Ureter (tissue), 1 donor: ENCODE results near the gene NRDE2. TPM values are rescaled to one million over a fixed set of nuclear protein-coding genes. Genes with fewer than 3 reads are reported as not detected.

Source experiments
- DNase-seq: peaks from one replicate; pipeline ENCODE4 v3.0.0-alpha.2; 2020; ENCODE audit warnings: low spot score
- total RNA-seq: library from RNA; stranded (reverse); gene quantifications from one replicate; pipeline ENCODE4 v1.2.4, GENCODE V29; 2023
- donor health status: DM: yes; HTN: yes; CAD: no.

Gene NRDE2
- total RNA-seq, 1 donor from 2014 or later, result 38.0 TPM

- DNase-seq, result no peak
These were observed 32.3 kb downstream of the NRDE2 start for GRCh38 chr14:90299408-90299807.

DNA sequence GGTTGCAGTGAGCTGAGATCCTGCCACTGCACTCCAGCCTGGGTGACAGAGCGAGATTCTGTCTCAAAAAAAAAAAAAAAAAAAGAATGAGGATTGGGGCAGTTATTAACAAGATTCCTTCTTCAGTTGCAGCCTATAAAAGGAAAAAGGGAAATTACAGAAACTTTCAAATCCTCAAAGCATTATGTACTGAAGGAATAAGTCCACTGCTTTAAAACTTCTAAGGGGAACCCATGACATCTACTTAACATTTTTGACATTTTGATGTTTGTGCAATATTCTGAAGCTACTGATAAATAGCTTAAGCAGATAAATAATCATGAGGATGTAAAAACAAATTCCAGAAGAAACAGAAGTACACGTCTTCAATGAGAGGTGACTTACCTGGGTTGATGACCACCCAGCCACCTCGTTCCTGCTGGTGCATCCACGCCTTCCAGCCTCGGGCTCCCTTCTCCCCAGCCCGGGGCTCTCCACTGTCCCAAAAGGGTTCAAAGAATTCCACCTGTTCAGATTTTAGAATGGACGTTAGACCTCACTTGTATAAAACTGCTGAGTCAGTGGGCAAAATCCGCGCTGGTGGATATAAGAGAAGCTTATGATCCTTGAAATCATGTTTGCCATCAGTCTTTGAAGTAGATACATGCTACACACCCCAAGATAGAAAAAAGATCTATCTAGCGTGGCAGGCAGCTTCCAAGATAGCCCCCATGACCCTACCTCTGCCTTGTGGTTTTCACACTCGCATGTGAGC lies 33.7 kb downstream of the NRDE2 start:
- no peak for DNase-seq

DNA sequence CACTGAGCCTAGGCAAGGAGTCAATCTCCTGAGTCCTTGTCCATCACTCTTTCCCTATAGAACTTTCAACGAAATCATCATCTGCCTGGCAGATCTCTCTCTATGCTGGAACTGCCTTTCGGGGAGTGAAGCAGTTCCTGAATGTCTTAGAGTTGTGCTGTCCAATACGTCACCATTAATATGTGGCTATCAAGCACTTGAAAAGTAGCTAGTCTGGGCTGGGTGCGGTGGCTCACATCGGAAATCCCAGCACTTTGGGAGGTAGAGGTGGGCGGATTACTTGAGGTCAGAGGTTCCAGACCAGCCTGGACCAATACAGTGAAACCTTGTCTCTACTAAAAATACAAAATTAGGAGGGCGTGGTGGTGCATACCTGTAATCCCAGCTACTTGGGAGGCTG lies 35.1 kb downstream of the NRDE2 start:
- no peak for DNase-seq

GRCh38 chr14:90295870-90296516 lies 35.7 kb downstream of the NRDE2 start:
- DNase-seq, result no peak

GRCh38 chr14:90294872-90295271 lies 36.9 kb downstream of the NRDE2 start:
- no peak for DNase-seq

DNA sequence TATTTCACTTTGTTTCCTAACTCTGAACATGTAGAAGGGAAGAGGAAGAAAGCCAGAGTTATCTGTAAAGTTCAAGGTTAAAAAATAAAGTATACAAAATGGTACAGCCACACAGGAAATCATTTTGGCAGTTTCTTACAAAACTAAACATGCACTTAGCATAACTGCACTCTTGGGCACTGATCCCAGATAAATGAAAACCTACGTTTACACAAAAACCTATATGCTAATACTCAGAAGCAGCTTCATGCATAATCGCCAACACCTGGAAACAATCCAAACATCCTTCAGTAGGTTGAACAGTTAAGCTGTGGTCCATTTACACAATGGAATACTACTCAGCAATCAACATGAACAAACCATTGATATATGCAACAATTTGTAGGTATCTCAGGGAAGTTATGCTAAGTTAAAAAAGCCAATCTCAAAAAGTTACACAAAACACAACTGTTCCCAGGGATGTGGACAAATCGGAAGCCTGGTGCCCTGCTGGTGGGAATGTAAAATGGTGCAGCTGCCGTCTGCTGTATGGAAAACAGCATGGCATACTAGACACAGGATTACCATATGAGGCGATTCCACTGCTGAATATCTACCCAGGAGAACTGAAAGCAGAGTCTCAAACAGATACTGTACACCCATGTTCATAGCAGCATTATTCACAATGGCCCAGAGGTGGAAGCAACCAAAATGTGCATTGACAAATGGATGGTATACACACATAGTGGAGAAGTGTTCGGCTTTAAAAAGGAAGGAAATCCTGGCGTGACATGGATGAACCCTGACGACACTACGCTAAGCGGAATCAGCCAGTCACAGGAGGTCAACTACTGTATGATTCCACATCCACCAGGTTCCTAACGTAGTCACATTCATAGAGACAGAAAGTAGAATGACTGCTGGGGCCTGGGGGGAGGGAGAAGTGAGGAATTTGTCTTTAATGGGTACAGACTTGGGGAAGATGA lies 37.7 kb downstream of the NRDE2 start:
- DNase-seq, result no peak

- DNase-seq, result no peak
These were observed 40.0 kb downstream of the NRDE2 start for GRCh38 chr14:90291699-90292098.

DNA sequence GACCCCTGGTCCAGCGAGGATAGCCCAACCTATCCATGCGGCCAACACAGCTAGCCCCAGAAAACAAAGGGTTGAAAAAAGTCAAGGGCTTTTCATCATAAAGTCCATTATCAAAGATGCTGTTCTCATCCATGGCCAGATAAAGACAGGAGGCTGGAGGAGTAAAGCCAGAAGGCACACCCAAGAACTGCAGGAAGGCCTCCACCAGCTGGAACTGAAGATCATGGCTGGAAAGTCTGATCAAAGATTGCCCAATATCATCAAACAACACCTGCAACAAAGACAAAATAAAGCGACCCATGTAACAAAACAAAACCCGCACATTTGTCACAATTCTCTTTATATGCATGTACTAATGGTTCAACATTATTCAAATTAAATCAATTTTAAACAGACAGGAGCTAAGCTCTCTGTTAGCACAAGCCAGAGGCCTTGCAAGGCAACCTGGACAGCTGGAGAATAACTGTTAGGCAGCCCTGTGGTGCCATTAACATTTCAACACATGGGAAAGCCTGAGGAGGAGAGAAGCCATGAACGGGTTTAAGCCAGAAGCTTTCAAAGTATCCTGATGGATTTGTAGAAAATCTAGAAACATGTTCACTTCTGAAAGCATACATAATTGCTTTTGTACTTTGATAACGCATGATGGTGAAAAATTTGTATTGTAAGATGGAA lies 41.3 kb downstream of the NRDE2 start:
- no peak for DNase-seq

GRCh38 chr14:90288651-90289355 lies 42.9 kb downstream of the NRDE2 start:
- no peak for DNase-seq

- no peak for DNase-seq
These were observed 44.0 kb downstream of the NRDE2 start for GRCh38 chr14:90287791-90288190.

- no peak for DNase-seq
These were observed 50.0 kb downstream of the NRDE2 start for GRCh38 chr14:90281756-90282155.

GRCh38 chr14:90281261-90281660 lies 50.5 kb downstream of the NRDE2 start:
- no peak for DNase-seq

DNA sequence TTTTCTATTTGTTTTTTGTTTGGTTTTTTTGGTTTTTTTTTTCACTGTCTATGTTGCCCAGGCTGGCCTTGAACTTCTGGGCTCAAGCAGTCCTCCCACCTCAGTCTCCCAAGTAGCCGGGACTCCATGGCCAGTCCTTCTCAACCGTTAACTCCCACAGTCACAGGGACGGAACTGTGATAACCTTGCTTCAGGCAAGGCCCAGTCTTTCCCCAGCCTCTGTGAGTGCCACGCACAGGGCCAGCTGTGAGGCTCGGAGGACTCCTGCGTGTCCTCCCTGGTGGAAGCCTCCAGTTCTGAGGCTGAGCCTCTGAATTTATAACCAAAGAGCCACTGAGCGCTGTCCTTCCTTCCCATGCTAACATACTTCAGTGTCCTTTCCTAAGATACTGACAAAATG lies 51.6 kb downstream of the NRDE2 start:
- DNase-seq, result no peak

DNA sequence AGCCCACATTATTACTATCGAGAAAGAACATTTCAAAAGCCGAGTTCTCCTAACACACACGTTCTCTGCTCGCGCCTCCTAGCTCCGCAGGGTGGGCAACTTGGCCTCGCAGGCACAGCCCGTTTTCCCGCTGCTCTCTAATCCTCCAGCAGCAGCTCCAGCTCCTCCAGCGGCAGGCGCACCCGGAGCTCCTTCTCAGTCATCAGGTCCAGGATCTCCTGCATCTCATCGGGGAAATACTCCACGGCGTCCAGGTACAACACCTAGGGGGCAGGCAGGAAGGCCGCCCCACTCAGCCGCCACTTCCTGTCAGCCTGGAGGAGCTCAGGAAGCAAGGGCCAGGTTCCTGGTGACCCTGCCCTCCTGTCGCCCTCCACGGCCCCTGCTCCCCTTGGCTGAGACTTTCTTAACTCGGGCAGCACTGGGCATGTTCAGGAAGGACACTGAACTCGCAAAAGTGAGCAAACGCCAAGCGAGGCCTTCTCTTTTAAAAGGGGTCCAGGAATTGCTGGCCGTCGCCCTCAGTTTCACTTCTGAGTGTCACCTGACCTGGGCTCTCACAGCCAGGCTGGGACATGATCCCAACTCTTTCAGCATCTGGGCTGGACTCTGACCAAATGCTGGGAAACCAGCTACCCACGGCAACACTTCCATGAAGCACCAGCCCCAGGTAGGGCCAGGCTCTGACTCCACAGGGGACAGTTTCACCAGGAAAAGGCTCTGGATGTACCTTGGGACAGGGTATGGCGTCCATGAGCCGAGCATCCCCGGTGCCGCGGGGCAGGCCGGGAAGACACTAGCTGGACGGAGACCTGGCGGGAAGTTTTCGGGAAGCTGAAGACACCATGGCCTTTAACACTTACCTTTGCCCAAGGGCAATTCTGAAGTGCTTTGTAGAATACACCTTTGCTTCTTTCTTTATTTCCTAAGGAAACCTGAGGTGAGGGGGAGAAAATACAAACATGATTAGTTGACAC lies 53.3 kb downstream of the NRDE2 start:
- no peak for DNase-seq

DNA sequence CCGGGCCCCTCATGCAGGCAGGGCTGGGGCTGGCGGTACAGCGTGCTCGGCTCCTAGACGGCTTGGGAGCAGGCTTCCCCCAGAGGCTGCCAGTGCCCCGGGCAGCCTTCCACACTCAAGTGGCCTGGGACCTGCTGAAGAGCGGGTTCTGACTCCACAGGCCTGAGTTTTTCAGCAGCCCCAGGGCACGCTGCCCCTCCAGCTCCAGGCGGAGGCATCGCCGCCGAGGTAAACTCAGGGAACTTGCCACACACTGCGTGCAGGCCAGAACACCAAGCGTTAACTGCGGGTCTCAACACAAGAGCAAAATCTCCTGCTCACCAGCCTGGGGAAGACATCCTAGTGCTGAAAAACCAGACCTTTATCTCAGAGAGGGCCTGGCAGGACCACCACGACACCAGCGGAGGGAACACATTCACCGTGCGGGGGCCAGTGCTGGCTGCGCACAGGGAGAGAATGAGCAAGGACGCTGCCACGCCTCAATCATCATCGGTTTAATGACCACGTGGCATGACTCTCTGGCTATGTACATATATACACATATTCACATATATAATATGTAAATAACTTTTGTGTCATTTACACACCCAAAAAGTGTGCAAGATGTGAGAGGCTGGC lies 54.1 kb downstream of the NRDE2 start:
- DNase-seq, result no peak

DNA sequence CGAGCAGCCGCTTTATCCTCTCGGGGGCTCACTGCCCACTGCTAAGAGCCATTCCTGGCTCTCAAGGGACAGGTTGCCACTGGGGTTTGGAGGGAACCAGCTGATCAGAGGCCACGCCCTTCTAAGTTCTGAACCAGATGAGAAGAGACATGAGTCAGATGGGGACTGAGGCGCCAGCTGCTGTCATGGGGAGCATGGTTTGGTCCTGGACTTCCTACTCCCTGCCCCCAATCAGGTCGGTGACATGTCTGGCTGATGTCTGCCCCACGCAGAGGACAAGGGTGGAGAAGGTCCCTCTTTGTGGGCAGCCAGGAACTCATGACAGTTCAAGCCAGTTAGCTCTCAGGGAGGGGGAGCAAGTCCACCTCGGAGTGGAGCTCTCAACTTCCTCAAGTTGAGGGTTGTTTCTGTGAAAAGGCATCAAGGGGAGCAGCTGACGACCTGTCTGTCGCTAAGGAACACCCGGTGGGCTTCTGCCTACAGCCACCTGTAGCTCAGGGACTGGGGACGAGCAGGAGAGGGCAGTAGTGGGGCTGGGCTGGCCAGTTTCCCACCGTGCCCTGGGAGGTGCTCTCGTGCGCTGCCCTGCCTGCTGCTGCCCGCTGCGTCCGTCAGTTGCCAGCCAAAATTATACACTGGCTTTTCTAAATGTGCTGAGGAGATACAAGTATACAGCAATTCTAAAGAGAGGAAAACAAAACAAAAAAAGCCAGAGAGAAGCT lies 54.9 kb downstream of the NRDE2 start:
- no peak for DNase-seq

DNA sequence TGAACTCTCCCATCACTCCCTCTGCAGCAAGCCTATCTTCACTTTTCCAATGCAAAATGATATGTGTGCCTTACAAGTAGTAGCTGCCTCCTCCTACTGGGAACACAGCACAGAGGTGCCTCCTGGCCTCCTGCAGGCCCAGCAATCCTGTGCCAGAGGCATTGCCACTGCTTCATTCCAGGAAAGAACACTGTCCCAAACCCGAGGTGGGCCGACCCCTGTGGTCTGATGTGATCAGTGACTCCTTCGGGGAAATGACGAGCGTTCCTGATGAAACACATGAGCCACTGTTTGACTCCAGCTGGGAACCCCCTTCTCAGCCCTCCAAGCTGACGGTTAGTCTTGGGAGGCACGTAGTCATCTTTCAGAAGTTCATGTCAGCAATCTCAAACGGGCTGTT lies 55.9 kb downstream of the NRDE2 start:
- DNase-seq, result no peak

DNA sequence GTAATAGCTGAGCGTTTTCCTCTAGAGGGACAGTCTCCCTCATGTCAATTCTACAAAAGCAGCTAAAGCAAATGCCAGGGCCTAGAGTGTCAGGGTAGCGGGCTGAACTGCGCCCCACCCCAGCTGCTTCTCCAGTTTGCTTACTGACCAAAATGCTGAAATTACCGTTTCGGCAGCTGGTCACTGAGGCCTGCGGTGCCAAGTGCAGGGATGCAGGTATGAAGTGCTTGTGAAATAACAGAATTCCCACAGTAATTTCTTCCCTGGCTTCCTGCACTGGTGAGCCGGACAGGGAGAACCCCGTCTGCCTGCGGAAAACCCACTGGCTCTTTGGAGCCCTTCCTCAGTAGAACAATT lies 56.3 kb downstream of the NRDE2 start:
- DNase-seq, result no peak
